Stimulated activated CD4-positive, alpha-beta T cell treated with anti-CD3 and anti-CD28 coated beads, TNF-alpha, amount 100 ng/mL, for 24 hours (primary cell): Measurements from ENCODE around the gene ZCCHC24.

ENCODE experiments used
- DNase-seq, 3 experiments: peaks; one replicate each; pipeline ENCODE4 v3.0.0-alpha.2; 2020; ENCODE audit warnings: low read depth in 3 of 3

The ZCCHC24 gene

DNA sequence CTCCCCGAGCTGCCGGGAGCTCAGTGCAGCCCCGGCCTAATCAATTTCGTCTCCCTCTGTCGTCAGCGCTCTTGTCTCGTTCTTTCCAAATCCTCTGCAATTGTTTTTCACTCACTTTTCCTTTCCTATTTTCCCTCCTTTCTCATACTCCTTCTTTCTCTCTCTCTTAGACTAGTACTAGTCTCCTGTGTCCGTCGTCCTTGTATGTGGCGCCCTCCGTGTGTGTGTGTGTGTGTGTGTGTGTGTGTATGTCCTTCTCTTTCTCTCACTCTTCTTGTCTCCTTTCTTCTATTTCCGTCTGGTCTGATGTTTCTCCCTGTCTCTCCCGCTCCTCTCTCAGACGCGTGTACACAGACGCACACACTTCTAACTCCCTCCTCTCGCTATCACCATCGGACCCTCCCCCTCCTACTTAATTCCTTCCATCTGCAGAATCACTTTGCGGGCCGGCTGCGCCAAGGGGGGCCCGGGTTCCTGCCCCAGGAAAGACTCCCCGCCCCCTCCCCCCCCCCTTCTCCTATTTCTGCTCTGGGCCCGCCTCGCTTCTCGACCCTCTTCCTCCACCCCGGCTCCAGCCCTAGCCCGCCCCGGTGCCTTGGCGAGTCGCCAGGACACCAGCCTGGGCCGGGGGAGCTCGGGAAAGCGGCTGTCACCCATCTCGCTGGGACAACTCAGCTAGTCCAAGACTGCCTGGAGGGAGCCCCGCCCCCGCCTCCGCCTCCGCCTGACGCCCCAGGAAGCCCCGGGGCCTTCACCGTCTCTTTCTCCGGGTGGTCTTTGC is 743 bp upstream of the ZCCHC24 start:
- no peak for DNase-seq

DNA sequence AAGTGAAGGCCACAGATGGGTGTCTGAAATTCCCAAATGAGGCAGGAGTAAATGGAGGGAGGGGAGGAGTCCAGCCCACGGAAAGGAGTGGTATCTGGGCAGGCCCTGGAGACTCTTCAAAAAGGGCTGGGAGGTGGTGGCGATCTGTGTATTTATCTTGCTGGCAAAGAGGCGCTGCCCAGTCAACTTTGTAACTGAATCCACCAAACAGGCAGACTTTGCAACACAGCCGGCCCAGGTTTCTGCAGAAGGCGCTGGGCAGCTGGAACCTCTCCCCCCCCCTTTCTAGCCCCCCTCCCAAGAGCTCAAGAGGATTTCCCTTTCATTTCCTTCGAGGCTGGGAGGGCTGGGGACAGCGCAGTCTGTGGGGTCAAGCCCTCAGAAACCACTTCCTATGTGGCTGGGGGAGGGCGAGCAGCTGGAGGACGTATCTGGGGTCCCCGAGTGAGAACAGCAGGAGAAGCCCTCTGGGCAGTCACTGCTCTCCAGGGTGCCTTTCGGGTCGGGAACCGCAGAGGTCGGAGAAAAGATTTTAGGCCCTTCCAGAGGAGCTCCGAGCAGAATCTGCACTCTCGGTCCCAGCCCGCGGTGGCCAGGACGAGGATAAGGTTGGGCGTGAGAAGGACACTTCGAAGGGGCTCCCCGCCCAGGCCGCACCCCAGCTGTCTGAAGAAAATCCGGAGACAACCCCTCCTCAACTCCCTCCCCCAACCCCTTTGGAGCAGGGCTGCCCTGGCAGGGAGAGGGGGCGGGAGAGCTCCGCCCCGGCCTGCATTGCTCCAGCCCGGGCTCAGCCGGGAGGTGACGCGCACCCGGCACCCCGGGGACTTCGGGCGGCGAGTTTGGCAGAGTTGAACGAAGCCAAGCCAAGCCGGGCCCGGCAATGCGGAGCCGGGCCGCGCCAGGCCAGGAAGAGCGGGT is 965 bp downstream of the ZCCHC24 start:
- DNase-seq: peak in 1 of 3 experiments; percentile 48

DNA sequence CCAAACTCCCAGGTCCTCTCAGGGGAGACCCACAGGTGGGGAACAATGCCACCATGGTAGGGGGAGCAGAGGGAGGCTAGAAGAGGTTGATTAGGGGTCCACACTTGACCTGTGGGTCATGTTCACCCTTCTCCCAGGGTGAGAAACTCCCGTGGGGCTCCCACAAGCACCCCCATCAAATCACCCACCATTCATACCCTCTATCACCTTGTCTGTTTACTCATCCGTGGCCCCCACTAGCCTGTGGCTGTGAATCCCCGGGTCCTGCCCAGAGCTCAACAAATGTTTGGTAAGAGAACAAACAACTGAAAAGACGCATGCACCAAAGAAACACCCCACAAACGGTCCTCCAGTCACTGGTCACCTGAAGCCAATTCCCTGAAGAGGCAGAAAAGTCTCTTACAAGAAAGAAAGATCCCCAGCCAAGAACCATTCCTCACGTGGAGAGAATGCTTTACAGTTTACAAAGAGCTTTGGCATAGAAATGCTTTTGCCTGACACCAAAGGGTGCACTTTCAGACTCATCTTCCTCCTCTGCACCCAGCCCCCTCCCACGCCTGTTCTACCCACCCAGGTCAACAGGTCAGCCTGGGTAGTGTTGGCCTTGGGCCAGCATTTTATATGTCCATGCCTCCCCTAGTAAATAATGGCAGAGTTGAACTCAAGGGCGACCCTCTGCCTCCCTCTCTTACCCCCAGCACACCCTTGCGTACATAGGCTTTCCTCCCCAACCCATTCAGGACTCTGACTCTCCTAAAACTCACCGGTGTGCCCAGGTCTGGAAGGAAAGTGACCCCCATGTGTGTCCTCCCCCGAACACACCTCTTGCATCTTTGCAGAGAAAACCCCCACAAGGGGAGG is 1.9 kb downstream of the ZCCHC24 start:
- DNase-seq: no peak

DNA sequence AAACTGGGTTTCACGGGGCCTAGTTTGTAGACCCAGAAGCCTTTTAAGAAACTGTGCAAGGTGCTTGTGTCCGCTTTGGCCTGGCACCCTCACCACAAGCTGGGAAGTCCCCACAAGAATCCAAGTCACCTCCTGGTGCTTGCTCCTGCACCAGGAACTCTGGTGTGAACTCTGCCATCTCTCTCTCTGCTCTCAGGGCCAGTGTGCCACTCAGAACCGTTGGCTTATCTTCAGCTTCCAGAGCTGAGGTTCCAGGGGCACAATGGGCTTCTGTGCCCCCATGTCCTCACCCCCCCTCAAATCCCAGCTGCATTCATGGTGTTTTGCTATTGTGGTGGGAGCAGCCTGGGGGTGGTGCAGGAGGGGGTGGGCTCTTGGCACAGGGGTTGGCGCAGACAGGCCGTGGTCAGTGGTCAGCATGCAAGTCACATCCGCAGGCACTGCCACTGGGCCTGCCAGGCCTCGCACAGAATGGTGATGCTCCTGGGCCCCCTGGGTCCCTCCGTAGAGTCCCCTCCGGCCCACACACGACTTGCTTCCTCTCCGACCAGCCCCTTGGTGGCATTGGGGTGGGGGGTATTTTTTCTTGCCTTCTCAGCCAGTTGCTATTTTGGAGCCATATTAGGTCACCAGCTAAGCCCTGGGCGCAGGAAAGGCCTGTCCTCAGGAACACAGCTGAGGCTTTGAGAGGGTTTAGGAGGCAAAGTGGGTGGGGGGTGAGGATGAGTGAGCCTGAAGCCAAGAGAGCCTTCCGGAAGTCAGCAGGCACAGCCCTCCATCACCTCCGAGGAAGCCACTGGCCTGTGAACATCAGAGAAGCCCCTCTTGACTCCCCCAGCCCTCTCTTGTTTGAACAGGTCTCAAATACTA is 3.0 kb downstream of the ZCCHC24 start:
- DNase-seq: no peak

DNA sequence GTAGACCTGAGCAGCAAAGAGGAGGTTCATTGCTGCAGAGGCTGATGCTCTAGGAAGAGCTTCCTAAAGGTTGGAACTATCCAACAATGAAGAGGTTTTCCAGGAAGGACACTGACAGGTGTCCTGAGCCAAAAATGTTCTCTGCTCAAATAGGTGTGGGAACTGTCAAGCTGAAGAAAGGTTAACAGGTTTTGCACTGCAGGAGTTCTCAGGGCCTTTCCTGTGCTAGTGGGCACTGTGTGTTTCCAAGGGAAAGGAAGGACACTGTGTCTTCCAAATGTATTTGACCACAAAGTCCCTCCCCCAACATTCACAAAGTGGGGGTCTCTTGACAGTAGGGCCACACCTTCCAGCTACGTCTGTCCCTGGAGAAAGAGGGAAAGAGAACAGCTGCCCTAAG is 4.0 kb downstream of the ZCCHC24 start:
- no peak for DNase-seq

DNA sequence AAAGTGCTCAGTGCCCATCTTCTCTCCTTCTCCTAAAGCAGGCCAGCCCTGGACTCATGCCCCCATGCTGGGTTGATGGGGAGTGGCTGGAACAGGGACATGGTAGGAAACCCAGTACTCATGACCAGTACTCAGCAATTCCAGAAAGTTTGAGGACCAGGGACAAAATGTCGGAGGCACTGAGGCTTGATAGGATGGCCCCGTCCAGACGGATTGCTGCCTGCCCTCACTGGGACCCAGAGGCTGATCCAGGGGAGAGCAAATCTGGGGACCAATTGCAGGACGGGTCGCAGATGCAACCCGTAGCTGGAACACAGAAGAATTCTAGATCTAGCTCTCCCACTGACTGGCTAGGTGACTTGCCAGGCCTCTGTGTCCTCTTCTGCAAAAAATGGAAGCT is 5.1 kb downstream of the ZCCHC24 start:
- DNase-seq: no peak

DNA sequence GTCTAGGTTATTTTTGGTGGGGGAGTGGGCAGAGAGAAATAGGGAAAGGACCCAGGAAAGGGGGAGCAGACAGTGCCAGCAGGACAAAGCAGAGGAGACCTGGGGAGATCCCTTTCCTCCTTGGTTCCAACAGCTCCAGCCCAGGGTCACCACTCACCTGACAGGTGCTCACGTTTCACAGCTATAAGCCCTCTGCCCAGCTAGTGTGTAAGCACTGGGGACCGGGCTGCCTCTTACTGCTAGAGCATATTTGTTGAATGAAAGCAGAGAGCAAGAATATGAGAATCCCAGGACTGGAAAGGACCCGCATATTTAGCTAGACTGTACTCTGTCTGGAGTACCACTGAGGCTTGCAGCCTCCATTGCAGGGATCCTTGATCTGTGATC is 6.7 kb downstream of the ZCCHC24 start:
- no peak for DNase-seq

DNA sequence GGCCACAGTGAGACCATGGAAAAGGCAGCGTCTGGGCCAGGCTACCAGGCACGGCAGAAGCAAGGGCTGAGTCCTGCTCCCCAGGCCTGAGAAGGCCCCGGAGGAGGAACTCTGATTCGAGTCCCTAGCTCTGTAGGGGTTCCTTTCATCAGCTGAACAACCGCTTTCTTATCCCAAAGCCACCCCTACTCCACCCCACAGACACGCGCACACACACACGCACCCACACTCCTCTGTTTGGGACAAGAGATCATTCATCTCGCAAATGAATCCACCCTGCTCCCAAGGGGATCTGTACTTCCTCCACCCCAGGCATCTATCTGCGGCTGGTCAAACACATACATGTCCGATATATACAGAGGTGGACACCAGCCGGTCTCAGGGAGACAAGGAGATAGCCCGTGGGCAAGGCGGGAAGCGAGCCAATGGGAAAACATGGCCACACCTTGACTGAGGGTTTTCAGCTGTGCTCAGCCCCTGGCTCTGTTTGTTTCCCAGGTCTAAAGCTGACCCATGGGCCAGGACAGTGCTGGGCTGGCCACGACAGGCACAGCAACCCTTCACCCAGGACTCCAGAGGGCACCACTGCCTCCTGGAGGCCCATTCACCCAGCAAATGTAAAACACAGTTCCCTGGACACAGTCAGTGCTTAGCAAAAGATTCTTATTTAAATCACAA is 7.3 kb downstream of the ZCCHC24 start:
- no peak for DNase-seq

DNA sequence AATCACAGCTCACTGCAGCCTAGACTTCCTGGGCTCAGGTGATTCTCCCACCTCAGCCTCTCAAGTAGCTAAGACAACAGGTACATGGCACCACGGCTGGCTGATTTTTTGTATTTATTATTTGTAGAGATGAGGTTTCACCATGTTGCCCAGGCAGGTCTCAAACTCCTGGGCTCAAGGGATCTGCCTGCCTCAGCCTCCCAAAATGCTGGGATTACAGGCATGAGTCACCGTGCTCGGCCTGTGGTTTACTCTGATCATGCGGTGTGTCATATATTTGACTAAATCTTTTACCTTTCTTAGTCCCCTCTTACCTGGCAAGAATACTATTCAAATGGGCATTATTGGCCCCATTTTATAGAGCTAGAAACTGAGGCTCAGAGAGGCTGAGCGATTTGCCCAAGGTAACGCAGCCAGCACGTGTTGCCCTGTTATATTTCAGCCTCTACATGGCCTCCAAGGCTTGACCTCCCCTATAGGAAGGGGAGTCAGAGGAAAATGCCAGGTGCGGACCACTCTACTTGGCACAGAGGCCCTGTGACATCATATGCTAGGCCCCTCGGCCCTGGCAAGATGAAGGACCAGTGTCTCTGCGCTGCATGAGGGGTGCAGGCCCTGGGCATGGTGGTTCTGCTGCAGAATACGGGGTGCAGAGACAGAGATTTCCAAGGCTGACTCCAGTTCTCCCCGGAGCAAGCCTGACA is 8.2 kb downstream of the ZCCHC24 start:
- DNase-seq: no peak

DNA sequence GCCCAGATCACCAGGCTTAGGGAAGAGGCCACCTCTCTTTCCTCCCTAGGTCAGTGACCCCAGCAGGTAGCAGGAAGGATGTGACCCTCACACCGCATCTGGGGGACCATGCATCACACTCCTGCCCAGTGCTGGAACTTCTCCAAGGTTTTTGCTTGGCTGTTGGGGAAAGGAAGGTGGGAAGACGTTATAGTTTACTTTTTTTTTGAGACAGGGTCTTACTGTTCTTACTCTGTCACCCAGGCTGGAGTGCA is 8.6 kb downstream of the ZCCHC24 start:
- no peak for DNase-seq

DNA sequence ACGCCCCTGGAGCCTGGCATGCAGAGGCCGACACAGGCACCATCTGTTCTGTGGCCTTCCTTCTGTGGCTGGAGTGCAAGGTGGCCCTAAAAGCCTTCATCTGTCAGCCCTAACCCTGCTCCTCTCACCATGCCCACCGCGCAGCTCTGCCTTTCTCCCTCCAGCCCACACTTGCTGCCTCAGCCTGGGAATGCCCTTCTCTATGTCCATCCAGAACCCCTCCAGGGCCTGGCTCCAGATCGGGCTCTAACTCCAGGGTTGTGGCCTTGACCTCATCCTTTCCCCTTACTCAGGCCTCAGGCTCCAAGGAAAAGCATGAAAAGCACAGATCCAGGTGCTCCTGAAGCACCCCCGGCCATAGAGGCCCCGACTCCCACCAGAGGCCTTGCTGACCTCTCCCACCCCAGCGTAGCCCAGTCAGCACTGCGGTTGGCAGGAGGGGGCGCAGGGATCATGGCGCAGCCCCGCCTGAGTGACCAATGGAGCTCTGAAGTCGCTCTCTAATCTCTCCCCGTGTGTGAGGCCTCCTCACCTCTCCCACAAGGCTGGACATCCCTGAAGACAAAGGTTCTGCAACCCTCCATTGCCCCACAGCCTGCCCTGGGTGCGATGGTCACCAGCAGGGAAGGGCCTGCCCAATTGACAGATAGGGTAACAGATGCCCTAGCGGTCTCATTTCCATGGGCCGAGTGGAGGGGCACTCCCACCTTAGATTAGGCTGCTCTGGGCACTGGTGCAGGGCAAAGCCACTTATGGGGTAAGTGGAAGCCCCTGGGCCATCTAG is 9.2 kb downstream of the ZCCHC24 start:
- no peak for DNase-seq

DNA sequence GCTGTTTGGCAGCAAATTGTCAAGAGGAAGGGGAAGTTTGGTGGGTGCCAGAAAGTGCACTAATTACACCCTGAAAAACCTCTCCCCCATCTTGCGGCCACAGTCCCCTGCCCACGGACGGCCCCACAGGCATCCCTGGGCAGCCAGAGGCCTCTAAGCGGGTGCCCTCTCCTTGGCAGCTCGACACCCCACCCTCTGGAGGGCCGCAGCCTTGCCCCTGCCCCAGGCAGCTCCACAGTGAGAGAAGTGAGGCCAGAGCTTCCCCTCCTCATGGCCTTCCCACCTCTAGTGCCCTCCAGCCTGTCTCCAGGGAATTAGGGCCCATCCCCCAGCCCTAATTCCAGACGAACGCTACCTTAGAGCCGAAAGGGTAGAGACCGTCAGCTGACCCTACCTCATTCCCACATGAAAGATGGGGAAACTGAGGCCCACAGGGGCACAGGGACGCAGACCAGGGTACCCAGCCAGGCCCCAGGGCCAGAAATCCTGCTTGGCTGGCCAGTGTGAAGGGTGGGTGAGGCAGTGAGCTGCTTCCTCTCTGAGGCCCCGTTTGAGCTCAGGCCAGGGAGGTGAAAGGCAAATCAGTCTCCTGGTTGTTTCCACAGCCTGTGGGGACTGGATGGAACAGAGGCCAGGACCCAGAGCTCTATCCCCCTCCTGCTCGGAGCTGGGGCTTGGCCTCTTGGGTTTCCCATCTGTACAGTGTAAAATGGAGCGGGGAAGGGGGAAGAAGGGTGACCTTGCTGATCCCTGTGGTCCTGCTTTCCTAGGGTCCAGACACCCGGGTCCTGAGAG is 10.0 kb downstream of the ZCCHC24 start:
- DNase-seq: no peak

DNA sequence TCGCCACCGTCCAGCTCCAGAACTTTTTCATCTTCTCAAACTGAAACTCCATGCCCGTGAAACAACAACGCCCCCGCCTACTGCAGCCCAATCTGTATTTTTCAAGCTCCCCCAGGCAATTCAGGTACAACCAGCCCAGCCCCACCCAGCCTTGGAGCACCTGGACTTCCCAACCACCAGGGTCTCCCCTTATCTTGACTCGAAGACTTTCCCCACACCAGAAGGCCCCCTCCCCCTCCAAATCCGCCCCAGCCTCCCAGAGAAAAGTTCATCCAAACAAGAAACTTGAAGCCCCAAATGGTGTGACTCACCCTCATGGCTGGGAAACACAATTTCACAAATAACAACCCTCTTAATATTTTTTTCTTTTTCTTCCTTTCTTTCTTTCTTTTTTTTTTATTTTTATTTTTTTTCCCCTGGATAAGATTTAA is 10.6 kb downstream of the ZCCHC24 start:
- no peak for DNase-seq

DNA sequence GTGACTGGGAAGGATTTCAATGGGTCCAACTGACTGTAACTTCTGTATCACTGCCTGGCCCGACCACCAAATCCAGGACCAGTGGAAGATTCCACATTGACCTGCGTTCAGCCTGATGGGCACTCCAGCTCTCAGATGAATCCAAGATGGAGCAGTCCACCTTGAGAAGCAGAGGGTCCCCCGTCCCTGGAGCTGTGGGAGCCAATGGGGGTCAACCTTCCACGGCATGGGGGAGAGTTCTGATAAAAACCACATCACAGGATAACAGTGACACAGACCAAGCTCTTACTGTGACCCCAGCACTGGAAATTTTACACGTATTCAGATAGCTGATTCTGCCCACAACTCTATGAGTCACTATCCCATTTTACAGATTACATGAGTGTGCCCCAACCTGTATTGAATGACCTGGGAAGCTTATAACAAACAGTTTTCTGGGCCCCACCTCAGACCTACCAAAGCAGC is 11.2 kb downstream of the ZCCHC24 start:
- DNase-seq: no peak

DNA sequence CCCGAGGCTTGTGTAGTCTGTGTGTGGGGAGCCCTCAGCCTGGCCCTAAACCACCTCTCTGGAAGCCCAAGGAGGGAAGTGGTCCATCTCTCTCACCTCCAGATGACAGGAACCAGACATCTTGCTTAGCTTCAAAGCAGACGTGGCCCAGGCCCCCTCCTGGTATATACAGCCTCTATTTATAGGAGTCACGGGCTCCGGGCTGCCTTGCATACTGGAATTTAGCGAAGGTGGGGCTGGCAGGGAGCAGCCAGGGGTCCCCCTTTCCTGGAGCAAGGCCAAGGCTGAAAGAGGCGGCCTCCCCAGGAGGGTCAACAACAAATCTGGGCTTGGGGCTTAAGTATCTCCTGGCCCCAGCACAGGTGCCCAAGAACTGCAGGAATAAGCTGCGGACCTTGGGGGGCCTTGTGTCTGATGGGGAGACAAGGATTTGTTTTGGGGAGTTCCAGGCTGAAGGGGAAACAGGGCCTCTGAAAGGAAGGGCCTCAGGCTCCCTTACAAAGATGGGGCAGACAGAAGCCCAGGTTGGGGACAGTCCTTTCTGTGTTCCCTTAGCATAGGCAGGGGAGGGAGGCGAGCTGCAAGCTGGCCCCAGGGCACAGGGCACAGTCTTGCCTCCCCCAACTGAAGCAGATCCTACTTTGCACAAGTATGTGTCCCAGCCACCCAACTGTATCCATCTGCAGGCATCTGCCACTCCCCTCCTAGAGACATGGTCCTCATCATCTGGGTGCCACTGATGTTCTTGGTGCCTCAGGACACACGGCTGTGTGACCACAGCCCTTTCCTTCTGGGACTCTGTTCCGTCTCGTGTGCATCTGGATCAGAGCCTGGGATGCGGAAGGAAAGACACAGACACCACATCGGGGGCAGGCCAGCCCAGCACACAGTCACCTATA is 11.9 kb downstream of the ZCCHC24 start:
- DNase-seq: no peak

DNA sequence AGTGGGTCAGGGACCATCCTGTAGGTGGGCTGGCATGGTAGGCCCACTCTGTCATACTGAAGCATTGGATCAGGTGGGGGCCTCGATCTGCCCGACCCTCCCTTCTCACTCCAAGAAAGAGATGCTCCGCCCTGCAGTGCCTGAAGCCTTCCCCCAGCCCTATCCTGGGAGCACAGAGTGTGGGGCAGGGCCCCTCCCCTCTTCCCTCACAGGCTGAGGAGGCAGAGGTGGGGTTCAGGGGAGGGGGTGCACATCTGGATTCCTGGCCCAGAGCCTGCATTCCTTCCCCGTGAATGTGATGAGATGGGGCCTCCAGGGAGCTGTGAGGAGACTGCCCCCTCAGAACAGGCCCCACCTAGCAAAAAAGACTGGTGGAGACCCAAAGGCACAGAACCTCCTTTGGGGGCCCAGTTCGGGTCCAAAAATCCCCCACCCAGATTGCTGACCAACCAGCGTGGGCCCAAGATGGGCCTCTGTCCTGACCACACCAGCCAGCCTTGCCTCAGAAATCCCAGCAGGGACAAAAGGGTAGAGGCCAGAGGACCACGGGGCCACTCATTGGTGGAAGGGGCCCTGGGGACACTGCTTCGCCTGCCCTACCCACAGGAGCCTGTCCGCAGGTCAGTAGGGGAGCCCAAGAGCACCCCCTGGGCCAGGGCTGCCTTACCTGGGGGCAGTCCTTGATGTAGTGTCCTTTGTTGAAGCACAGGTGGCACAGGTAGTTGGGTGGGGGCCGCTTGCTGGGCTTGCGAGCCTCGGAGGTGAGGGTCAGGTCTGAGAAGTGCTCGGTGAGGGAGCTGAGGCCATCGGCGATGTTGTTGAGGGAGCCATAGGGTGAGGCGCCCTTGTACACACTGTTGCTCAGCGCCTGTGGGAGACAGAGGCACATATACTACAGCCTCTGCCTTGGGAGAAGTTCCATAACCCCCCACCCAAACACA is 13.3 kb downstream of the ZCCHC24 start:
- no peak for DNase-seq
